Ascending aorta (tissue), 2 donors: ENCODE results near the gene RUNX1. TPM values are rescaled to one million over a fixed set of nuclear protein-coding genes. Genes with fewer than 3 reads are reported as not detected.

Experiments used
- DNase-seq, 2 donors: peaks; one replicate each; pipeline ENCODE4 v3.0.0-alpha.2; 2019; ENCODE audit warnings: low spot score in 2 of 2
- H3K27ac ChIP-seq, 2 donors: fragments of 200-600 bp; sonication (generic); one replicate each; pipeline ENCODE4 v1.5.1; 2016 to 2017; ENCODE audit warnings: mild to moderate bottlenecking in 1 of 2
- H3K27me3 ChIP-seq: fragments of 200-600 bp; sonication (generic); one replicate; pipeline ENCODE4 v1.5.1; 2017
- H3K36me3 ChIP-seq, 2 donors: fragments of 200-600 bp; sonication (generic); one replicate each; pipeline ENCODE4 v1.5.1; 2016
- H3K4me1 ChIP-seq, 2 donors: fragments of 200-600 bp; sonication (generic); one replicate each; pipeline ENCODE4 v1.5.1; 2016 to 2017; ENCODE audit warnings: mild to moderate bottlenecking in 1 of 2
- H3K4me3 ChIP-seq, 2 donors: fragments of 200-600 bp; sonication (generic); one replicate each; pipeline ENCODE4 v1.5.1; 2016 to 2017; ENCODE audit warnings: mild to moderate bottlenecking in 1 of 2
- H3K9me3 ChIP-seq, 2 donors: fragments of 200-600 bp; sonication (generic); one replicate each; pipeline ENCODE4 v1.5.1; 2016
- intact Hi-C: fragments of 100-400 bp; cut with DNase I; formaldehyde crosslinking; loops from one replicate; pipeline ENCODE4 v1.15.1; 2023
- total RNA-seq: library from RNA; depleted of rRNA; stranded (reverse); fragments of >200 nt; gene quantifications from one replicate; pipeline ENCODE4 v1.1.0, GENCODE V29; 2016
- TF ChIP-seq, protein P1 (sequence below), 3 experiments: fragments of 200-600 bp in 2 of 3; fragments of 450-650 bp in 1 of 3; sonication (generic) in 2 of 3; IDR thresholded peaks; one replicate each; pipeline ENCODE4 v1.5.1; 2016 to 2019; ENCODE audit warnings: antibody characterized with exemption in 3 of 3, mild to moderate bottlenecking in 1 of 3, moderate library complexity in 1 of 3

RUNX1 gene
- total RNA-seq, 1 donor from 2014 or later, result 16.3 TPM

DNA sequence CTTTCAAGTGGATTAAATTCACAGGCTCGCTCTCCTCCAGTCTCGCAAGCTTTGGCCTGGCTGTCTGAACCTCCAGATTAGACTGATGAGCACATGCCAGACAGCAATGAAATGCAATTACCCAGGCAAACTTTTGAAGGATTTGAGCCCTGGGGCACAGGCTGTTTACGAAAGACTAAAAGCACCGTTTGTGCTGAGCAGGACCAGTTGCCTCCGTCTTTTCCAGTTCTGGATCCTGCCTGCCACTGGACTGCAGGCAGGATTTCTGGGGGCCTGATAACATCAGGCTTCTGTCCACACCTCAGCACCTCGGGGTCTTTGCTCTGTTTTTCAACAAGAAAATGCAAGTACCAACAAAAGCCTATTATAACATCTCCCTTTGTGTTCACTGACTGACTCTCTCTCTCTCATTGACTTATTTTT, 234.6 kb downstream of the RUNX1 start:
- TF ChIP-seq, protein P1, sequence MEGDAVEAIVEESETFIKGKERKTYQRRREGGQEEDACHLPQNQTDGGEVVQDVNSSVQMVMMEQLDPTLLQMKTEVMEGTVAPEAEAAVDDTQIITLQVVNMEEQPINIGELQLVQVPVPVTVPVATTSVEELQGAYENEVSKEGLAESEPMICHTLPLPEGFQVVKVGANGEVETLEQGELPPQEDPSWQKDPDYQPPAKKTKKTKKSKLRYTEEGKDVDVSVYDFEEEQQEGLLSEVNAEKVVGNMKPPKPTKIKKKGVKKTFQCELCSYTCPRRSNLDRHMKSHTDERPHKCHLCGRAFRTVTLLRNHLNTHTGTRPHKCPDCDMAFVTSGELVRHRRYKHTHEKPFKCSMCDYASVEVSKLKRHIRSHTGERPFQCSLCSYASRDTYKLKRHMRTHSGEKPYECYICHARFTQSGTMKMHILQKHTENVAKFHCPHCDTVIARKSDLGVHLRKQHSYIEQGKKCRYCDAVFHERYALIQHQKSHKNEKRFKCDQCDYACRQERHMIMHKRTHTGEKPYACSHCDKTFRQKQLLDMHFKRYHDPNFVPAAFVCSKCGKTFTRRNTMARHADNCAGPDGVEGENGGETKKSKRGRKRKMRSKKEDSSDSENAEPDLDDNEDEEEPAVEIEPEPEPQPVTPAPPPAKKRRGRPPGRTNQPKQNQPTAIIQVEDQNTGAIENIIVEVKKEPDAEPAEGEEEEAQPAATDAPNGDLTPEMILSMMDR (IDR thresholded peaks at IDR 0.05), result no peak
- Histone ChIP-seq H3K27me3 (no peaks in the 10 kb centered on the region), H3K4me3 (no peak overlapping the region), H3K27ac (no peak overlapping the region), H3K4me1 (no peaks in the 10 kb centered on the region), H3K9me3 (no peaks in the 10 kb centered on the region), H3K36me3 (no peaks in the 10 kb centered on the region)
- no peak for DNase-seq
- intact Hi-C loops, result no loop called here

DNA sequence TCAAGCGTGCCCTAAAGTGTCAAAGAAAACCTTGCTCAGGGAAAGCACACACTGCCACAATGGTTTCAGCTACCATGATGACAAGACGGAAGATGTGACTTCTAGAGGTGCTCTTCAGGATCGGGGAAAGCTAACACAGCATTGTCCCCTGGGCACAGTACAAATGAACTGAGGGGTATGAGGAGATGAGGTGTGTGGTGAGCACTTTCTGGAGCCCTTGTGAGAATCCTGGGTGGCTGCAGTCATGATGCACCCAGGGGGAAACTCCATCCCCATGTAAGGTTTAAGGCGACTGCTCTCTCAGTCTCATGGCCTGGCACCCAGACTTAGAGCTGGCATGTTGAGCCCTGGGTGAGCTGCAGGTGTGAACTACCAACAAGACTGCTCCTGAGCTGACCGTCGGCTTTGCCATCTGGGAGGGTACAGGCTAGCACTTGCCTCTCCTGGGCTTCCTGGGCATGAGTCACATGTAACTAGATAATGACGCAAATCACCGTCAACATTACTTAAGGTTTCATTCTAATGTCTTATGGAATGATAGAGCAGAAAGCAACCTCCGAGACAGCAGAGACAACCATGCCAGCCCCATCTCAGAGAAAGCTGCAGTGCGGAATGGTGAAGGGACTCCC, 235.7 kb downstream of the RUNX1 start:
- Histone ChIP-seq H3K36me3 (no peaks in the 10 kb centered on the region), H3K27ac (no peak overlapping the region), H3K27me3 (no peaks in the 10 kb centered on the region), H3K4me1 (no peaks in the 10 kb centered on the region), H3K4me3 (no peak overlapping the region), H3K9me3 (no peaks in the 10 kb centered on the region)
- intact Hi-C loops, result no loop called here
- TF ChIP-seq, protein P1 (IDR thresholded peaks at IDR 0.05), result no peak
- DNase-seq, result no peak

DNA sequence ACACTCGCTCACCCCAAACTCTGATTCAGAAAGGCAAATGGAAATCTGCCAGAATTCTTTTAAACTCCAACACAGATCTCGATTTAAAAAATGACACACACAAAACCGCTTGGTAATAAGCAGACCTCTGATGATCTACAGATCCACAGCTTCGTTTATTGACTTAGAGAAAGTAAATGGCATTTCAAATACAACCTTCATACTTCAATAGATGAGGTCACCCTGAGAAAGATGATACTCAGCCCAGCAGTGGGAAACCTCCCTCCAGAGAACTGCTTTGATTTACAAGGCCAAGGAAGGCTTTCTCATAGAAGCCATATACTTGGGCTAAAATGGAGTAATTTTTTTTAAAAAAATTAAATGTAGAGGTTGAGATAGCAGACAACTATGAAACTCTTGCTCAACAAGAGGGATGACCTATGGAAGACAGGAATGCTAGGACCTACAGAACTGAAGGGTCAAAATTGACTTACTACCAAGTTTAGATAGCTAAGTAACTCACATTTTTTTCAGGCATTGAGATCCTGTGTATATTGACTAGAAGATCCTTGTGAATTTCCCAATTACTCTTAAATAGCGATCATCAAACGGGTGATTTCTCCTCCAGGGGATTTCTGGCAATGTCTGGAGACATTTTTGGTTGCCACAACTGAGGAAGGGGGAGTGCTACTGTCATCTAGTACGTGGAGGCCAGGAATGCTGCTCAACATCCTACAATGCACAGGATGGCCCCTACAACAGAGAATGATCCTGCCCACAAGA, 236.4 kb downstream of the RUNX1 start:
- Histone ChIP-seq H3K27ac (no peak overlapping the region), H3K27me3 (no peaks in the 10 kb centered on the region), H3K9me3 (no peaks in the 10 kb centered on the region), H3K4me1 (peaks cover 0 to 2% of the 10 kb centered on the region in 2 donors), H3K4me3 (no peak overlapping the region), H3K36me3 (no peaks in the 10 kb centered on the region)
- intact Hi-C loops, result no loop called here
- no peak for DNase-seq
- TF ChIP-seq, protein P1 (IDR thresholded peaks at IDR 0.05), result no peak

DNA sequence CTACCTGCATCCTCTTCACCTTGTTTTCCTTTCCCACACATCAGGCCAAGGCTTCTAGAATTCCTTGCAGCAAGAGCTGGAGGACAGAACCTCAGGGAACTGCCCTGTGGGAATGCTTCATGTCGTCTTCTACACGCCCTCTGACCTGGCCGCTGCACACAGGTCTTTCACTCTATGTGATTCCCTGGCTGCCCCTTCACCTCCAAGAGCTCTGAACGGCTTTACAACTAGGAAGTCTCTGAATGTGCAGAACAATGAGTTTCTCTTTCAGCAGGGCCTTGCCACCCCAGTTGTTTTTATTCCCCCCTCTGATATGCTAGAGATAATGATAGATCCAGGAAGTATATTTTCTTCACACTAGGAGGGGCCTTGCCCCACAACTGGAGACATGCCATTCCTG, 237.7 kb downstream of the RUNX1 start:
- DNase-seq, result no peak
- Histone ChIP-seq H3K9me3 (peaks cover 0 to 6% of the 10 kb centered on the region in 2 donors), H3K4me1 (peaks cover 0 to 2% of the 10 kb centered on the region in 2 donors), H3K27me3 (no peaks in the 10 kb centered on the region), H3K27ac (no peak overlapping the region), H3K4me3 (no peak overlapping the region), H3K36me3 (no peaks in the 10 kb centered on the region)
- TF ChIP-seq, protein P1 (IDR thresholded peaks at IDR 0.05), result no peak
- intact Hi-C loops, result no loop called here

DNA sequence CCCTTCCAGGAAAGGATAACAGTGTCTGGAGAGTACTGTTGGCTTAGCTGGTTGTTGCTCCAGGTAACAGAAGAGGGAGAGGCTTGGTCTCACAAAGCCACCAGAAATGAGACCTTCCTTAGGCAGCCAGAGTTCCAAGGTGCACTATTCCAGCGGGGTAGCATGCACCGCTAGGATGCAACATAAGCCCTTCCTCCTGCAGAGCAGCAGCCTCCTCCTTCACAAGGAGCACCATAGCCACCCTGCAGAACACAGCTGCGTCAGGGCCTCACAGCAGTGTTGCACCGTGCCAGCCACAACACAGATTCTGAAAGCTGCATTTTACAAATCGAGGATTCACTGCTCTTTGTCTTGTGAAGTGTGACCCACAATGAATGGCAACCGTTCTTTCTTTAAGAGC, 238.3 kb downstream of the RUNX1 start:
- no peaks in the 10 kb centered on the region for H3K36me3 ChIP-seq
- intact Hi-C loops, result no loop called here
- no peak for DNase-seq

More for the DNA sequence above, 238.3 kb downstream of the RUNX1 start:
- H3K27me3 ChIP-seq, result no peaks in the 10 kb centered on the region
- H3K4me3 ChIP-seq, result no peak overlapping the region
- H3K27ac ChIP-seq, result no peak overlapping the region
- TF ChIP-seq, protein P1 (IDR thresholded peaks at IDR 0.05), result no peak
- H3K4me1 ChIP-seq, result peaks cover 0 to 2% of the 10 kb centered on the region in 2 donors
- H3K9me3 ChIP-seq, result peaks cover 0 to 6% of the 10 kb centered on the region in 2 donors
